WTC11 (cell line): ENCODE data around the gene SVEP1. TPM values are rescaled to one million over a fixed set of nuclear protein-coding genes. Genes with fewer than 3 reads are reported as not detected.

Experiments
- ATAC-seq: fragments of 200-7000 bp; cut with Tn5 transposase; 2 replicates; pipeline ENCODE4 v1.10.0; 2021; ENCODE audit warnings: mild to moderate bottlenecking, moderate library complexity
- CTCF ChIA-PET: fragments of 300-600 bp; sonication (Branson Sonifier 250); formaldehyde crosslinking; loops from one replicate; lab custom pipeline; 2021; ENCODE audit warnings: antibody characterized with exemption; lab: Charles Lee
- POLR2A ChIA-PET: fragments of 350-600 bp; sonication (Branson Sonifier 250); formaldehyde crosslinking; loops from one replicate; lab custom pipeline; 2021; ENCODE audit warnings: antibody characterized with exemption; lab: Charles Lee
- DNase-seq: peaks from one replicate; pipeline ENCODE4 v3.0.0; 2021; ENCODE audit warnings: low spot score
- H3K27ac Mint-ChIP-seq: 2 replicates; pipeline ENCODE4 v1.8.0; 2021; ENCODE audit warnings: mixed read lengths
- H3K27me3 Mint-ChIP-seq: 2 replicates; pipeline ENCODE4 v1.8.0; 2021; ENCODE audit warnings: low read depth, mild to moderate bottlenecking, moderate library complexity, mixed read lengths
- H3K36me3 Mint-ChIP-seq: 2 replicates; pipeline ENCODE4 v1.8.0; 2021; ENCODE audit warnings: mixed read lengths
- H3K4me1 Mint-ChIP-seq: 2 replicates; pipeline ENCODE4 v1.8.0; 2022; ENCODE audit warnings: mixed read lengths
- H3K4me3 Mint-ChIP-seq: 2 replicates; pipeline ENCODE4 v1.8.0; 2021; ENCODE audit warnings: mild to moderate bottlenecking, moderate library complexity, mixed read lengths
- H3K9me3 Mint-ChIP-seq: 2 replicates; pipeline ENCODE4 v1.8.0; 2021; ENCODE audit warnings: mixed read lengths
- CBFB ChIP-seq: sonication (generic); formaldehyde crosslinking; IDR thresholded peaks from 2 replicates; pipeline ENCODE4 v1.8.1; 2022; ENCODE audit warnings: mild to moderate bottlenecking, low read depth, missing genetic modification reagents
- ELF4 ChIP-seq: sonication (generic); formaldehyde crosslinking; IDR thresholded peaks from 2 replicates; pipeline ENCODE4 v1.8.1; 2022; ENCODE audit warnings: low read depth, mild to moderate bottlenecking, moderate library complexity, missing genetic modification reagents
- MYBL2 ChIP-seq: sonication (generic); formaldehyde crosslinking; IDR thresholded peaks from 2 replicates; pipeline ENCODE4 v1.8.1; 2023; ENCODE audit warnings: mild to moderate bottlenecking, moderate library complexity, missing genetic modification reagents
- NFATC4 ChIP-seq: fragments of 250-450 bp; sonication (Bioruptor Pico); IDR thresholded peaks from 2 replicates; pipeline ENCODE4 v1.9.0; 2021; ENCODE audit warnings: mild to moderate bottlenecking
- PRRX2 ChIP-seq: fragments of 250-450 bp; sonication (Bioruptor Pico); IDR thresholded peaks from 2 replicates; pipeline ENCODE4 v1.8.0; 2021; ENCODE audit warnings: mild to moderate bottlenecking
- SMAD3 ChIP-seq: sonication (generic); formaldehyde crosslinking; IDR thresholded peaks from 2 replicates; pipeline ENCODE4 v1.8.0; 2022; ENCODE audit warnings: missing genetic modification reagents, mild to moderate bottlenecking, borderline replicate concordance
- TCF7 ChIP-seq: sonication (generic); formaldehyde crosslinking; IDR thresholded peaks from 2 replicates; pipeline ENCODE4 v1.8.0; 2022; ENCODE audit warnings: mild to moderate bottlenecking, low read depth, missing genetic modification reagents, moderate library complexity
- TEAD1 ChIP-seq: sonication (generic); formaldehyde crosslinking; IDR thresholded peaks from 2 replicates; pipeline ENCODE4 v1.8.0; 2022; ENCODE audit warnings: mild to moderate bottlenecking, missing genetic modification reagents
- ZNF138 ChIP-seq: sonication (generic); formaldehyde crosslinking; conservative IDR thresholded peaks from 2 replicates; pipeline ENCODE4 v1.8.1; 2022; ENCODE audit warnings: mild to moderate bottlenecking, moderate library complexity, missing genetic modification reagents
- ZNF219 ChIP-seq: sonication (generic); formaldehyde crosslinking; IDR thresholded peaks from 2 replicates; pipeline ENCODE4 v1.8.0; 2023; ENCODE audit warnings: missing genetic modification reagents, mild to moderate bottlenecking, borderline replicate concordance
- ZNF416 ChIP-seq: fragments of 250-450 bp; sonication (Bioruptor Pico); IDR thresholded peaks from 2 replicates; pipeline ENCODE4 v1.9.0; 2021; ENCODE audit warnings: mild to moderate bottlenecking, inconsistent platforms
- ZNF512 ChIP-seq: sonication (generic); formaldehyde crosslinking; IDR thresholded peaks from 2 replicates; pipeline ENCODE4 v1.8.1; 2022; ENCODE audit warnings: missing genetic modification reagents, borderline replicate concordance
- total RNA-seq: library from RNA; stranded (reverse); gene quantifications from 3 replicates; pipeline ENCODE4 v1.2.3, GENCODE V29; 2021
- TF ChIP-seq, protein P1 (sequence below): sonication (generic); formaldehyde crosslinking; IDR thresholded peaks from 2 replicates; pipeline ENCODE4 v1.8.1; 2023; ENCODE audit warnings: mild to moderate bottlenecking, missing genetic modification reagents, moderate library complexity
- TF ChIP-seq, protein P2 (sequence below): sonication (generic); formaldehyde crosslinking; IDR thresholded peaks from 2 replicates; pipeline ENCODE4 v1.8.1; 2023; ENCODE audit warnings: mild to moderate bottlenecking, missing genetic modification reagents, moderate library complexity
- TF ChIP-seq, protein P3 (sequence below): sonication (generic); formaldehyde crosslinking; conservative IDR thresholded peaks from 2 replicates; pipeline ENCODE4 v1.8.1; 2023; ENCODE audit warnings: mild to moderate bottlenecking, low read depth, missing genetic modification reagents, moderate library complexity
- TF ChIP-seq, protein P4 (sequence below): sonication (generic); formaldehyde crosslinking; IDR thresholded peaks from 2 replicates; pipeline ENCODE4 v1.8.1; 2022; ENCODE audit warnings: mild to moderate bottlenecking, missing genetic modification reagents, moderate library complexity, borderline replicate concordance

Gene SVEP1
- total RNA-seq, 1 experiment from 2014 or later = 0.74 TPM

- Mint-ChIP-seq H3K4me3 (no peak overlapping the region), H3K4me1 (no peaks in the 10 kb centered on the region), H3K27me3 (peaks cover 5% of the 10 kb centered on the region; the same call in 1 of the 2 replicates), H3K9me3 (peaks cover 16% of the 10 kb centered on the region), H3K27ac (no peak overlapping the region), H3K36me3 (no peaks in the 10 kb centered on the region)
- CTCF ChIA-PET = no interaction called here
- DNase-seq = no peak
- POLR2A ChIA-PET = no interaction called here
- TF ChIP-seq, protein P1, sequence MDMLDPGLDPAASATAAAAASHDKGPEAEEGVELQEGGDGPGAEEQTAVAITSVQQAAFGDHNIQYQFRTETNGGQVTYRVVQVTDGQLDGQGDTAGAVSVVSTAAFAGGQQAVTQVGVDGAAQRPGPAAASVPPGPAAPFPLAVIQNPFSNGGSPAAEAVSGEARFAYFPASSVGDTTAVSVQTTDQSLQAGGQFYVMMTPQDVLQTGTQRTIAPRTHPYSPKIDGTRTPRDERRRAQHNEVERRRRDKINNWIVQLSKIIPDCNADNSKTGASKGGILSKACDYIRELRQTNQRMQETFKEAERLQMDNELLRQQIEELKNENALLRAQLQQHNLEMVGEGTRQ (CRISPR knock-in tag) = no peak
- TF ChIP-seq CBFB (CRISPR knock-in tag) (no peak), NFATC4 (CRISPR knock-in tag) (no peak), TCF7 (CRISPR knock-in tag) (no peak), ELF4 (CRISPR knock-in tag) (no peak), SMAD3 (no peak), ZNF512 (no peak), PRRX2 (CRISPR knock-in tag) (no peak), TEAD1 (no peak), MYBL2 (CRISPR knock-in tag) (no peak), ZNF138 (no peak)
- TF ChIP-seq, protein P2, sequence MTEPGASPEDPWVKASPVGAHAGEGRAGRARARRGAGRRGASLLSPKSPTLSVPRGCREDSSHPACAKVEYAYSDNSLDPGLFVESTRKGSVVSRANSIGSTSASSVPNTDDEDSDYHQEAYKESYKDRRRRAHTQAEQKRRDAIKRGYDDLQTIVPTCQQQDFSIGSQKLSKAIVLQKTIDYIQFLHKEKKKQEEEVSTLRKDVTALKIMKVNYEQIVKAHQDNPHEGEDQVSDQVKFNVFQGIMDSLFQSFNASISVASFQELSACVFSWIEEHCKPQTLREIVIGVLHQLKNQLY = no peak
- TF ChIP-seq, protein P3, sequence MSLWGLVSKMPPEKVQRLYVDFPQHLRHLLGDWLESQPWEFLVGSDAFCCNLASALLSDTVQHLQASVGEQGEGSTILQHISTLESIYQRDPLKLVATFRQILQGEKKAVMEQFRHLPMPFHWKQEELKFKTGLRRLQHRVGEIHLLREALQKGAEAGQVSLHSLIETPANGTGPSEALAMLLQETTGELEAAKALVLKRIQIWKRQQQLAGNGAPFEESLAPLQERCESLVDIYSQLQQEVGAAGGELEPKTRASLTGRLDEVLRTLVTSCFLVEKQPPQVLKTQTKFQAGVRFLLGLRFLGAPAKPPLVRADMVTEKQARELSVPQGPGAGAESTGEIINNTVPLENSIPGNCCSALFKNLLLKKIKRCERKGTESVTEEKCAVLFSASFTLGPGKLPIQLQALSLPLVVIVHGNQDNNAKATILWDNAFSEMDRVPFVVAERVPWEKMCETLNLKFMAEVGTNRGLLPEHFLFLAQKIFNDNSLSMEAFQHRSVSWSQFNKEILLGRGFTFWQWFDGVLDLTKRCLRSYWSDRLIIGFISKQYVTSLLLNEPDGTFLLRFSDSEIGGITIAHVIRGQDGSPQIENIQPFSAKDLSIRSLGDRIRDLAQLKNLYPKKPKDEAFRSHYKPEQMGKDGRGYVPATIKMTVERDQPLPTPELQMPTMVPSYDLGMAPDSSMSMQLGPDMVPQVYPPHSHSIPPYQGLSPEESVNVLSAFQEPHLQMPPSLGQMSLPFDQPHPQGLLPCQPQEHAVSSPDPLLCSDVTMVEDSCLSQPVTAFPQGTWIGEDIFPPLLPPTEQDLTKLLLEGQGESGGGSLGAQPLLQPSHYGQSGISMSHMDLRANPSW = no peak
- ATAC-seq = no peak
Observed at GRCh38 chr9:110332766-110333165, 246.8 kb downstream of the SVEP1 start.

- Mint-ChIP-seq H3K9me3 (peaks cover 16% of the 10 kb centered on the region), H3K4me3 (no peak overlapping the region), H3K36me3 (no peaks in the 10 kb centered on the region), H3K4me1 (no peaks in the 10 kb centered on the region), H3K27me3 (peaks cover 5% of the 10 kb centered on the region; the same call in 1 of the 2 replicates), H3K27ac (no peak overlapping the region)
- TF ChIP-seq ZNF416 (no peak), ZNF138 (no peak), SMAD3 (no peak), ZNF219 (CRISPR knock-in tag) (no peak)
- TF ChIP-seq, protein P4, sequence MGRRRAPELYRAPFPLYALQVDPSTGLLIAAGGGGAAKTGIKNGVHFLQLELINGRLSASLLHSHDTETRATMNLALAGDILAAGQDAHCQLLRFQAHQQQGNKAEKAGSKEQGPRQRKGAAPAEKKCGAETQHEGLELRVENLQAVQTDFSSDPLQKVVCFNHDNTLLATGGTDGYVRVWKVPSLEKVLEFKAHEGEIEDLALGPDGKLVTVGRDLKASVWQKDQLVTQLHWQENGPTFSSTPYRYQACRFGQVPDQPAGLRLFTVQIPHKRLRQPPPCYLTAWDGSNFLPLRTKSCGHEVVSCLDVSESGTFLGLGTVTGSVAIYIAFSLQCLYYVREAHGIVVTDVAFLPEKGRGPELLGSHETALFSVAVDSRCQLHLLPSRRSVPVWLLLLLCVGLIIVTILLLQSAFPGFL (CRISPR knock-in tag) = no peak
- ATAC-seq = no peak
- CTCF ChIA-PET = no interaction called here
- POLR2A ChIA-PET = interaction anchor here (0.5 kb wide), 1 partner anchor 704 kb away, joined by 3 read pairs; no protein-coding TSS in a partner anchor
- DNase-seq = no peak
Observed at GRCh38 chr9:110330484-110331105, 248.9 kb downstream of the SVEP1 start.
